NOMO-1 treated with dmso at 0.1 percent for 144 hours (cell line): ENCODE results near the gene PDXDC1.
"Not testable (repeated sequence)": the region's sequence is repeated elsewhere in the genome, so short reads cannot be mapped to it uniquely, and the experiment has no call there.

Source experiments
- DNase-seq: peaks from one replicate; lab custom pipeline; 2025; ENCODE audit not compliant: unreplicated experiment; lab: John Stamatoyannopoulos, UW

The PDXDC1 gene

DNA sequence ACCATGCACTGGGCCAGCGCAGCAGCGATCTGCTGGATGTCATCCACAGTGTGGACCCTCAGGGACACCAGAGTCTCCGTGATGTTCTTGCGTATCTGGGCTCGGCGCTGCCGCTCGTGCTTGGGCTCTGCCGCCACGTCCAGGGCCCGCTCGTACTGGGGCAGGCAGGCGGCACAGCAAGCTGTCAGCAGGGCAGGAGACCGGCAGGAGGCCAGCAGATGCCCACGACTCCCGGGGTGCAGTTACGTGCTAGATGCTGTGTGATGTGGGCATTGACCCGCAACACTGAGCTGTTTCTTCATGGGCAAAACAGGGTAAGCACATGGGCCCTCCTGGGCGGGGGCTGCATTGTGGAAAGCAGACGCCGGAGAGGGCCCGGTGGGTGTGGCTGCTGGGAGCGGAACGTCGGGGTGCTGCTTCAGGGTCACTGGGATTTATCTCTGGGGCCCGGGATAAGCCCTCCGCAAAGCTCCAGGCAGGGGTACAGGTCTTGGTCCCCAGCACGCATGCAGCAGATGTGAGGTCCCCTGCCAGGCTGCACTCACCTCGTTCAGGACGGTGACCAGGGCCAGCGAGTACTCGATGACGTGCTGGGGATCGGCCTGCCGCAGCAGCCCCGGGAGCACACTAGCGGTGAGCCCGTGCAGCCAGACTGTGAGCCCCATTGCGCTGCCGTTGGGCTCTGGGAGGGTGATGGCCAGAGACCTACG is 158.0 kb downstream of the PDXDC1 start:
- not testable (repeated sequence) for DNase-seq

DNA sequence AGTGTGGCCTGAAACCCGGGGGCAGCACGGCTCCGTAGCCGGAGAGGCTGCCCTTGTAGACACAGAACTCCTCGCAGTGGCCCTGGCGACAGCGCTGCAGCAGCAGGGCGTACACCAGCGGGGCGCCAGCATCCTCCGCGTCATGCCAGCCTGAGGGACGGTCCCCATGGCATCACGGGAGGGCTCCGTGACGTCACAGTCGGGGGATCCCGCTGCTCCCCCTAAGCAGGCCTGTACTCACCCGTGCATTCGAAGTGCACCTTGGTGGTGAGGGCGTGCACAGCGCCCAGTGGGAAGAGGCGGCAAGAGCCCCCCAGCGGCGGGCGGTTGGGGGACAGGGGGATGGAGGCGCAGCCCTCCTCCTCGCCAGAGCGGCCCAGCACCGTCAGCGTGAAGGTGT is 158.7 kb downstream of the PDXDC1 start:
- DNase-seq: not testable (repeated sequence)

DNA sequence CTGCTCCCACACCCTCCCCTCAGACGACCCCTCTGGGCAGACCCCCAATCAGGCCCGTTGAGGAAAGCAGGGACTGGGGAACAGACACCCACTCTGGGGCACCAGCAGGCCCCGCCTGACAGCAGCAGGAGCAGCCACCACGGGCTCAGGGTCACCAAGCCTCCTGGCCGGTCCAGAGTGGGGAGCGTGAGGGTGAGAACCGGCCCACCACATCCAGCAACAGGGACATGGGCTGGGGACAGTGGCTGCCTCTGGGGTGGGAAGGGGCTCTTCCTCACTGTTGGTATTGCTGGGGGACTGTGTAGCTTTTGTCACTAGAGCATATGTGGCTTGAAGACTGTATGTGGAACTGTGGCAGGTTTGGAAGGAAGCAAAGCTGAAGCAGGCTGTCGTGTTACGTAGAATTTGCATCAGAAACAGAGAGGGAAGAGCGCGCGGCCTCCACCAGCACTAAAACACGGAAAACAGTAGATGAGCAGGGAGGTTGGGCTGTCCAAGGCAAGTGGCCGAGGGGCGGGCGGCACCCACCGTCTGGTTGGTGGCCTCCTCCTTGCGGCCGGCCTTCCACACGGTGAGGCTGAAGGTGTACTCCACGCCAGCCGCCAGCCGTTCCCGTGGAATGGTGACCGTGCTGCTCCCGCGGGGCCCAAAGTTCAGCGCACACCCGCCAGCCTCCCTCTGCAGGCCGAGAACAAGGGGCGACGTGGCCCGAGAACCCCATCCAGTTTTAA is 160.1 kb downstream of the PDXDC1 start:
- DNase-seq: not testable (repeated sequence)

DNA sequence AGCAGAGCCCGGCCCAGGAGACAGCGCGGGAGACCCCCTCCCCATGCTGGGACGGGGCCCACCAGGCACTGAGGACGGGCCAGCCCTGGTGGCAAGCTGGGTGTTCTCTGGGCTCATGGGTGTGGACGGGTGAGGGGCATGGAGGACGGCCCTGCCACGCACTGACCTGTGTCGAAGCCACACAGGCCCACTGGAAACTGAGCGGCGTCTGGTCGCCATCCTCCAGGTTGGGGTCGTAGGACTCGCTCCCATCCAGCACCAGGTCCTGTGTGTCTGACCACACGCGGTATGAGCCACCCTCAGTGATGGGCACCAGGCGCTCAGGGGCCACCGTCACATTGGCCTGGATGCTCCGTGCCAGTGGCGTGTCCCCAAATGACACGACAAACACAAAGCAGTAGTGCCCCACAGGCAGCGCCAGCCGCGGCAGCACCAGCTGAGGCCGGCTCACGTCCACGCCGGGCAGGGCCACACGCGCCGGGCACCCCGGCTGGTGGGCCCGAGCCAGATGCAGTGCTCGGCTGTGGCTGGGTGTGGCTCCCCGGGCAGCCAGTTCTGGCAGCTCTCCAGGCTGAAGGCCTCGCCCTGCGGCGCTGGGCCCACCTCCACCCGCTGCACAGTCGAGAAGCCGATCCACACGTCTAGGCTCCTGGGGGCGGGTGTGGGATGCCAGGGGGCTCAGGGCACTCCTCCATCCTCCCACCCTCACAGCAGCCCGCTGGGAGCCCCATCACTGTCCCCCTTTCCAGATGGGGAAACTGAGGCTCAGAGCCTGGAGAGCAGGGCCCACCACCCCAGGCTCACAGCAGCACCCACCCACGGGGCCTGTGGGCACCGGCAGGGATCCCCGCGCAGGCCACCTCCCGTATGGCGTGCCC is 160.9 kb downstream of the PDXDC1 start:
- not testable (repeated sequence) for DNase-seq

DNA sequence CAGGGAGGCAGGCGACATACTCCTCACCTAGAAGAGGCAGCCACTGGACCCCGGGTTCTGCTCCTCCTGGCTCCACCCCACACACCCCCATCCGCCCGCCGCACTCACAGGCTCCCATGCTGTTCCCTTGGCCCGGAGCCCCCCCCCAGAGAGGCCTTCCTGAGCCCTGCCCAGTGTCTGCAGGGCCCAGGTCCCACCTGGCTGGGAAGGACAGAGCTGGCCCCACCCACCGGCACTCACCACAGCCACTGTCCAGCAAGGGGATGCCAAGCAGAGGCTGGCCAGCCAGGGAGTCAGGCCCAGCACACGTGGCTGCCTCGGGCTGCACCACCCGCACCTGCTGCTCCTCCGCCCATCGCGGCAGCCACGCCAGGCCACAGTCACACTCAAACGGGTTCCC is 162.7 kb downstream of the PDXDC1 start:
- DNase-seq: not testable (repeated sequence)

DNA sequence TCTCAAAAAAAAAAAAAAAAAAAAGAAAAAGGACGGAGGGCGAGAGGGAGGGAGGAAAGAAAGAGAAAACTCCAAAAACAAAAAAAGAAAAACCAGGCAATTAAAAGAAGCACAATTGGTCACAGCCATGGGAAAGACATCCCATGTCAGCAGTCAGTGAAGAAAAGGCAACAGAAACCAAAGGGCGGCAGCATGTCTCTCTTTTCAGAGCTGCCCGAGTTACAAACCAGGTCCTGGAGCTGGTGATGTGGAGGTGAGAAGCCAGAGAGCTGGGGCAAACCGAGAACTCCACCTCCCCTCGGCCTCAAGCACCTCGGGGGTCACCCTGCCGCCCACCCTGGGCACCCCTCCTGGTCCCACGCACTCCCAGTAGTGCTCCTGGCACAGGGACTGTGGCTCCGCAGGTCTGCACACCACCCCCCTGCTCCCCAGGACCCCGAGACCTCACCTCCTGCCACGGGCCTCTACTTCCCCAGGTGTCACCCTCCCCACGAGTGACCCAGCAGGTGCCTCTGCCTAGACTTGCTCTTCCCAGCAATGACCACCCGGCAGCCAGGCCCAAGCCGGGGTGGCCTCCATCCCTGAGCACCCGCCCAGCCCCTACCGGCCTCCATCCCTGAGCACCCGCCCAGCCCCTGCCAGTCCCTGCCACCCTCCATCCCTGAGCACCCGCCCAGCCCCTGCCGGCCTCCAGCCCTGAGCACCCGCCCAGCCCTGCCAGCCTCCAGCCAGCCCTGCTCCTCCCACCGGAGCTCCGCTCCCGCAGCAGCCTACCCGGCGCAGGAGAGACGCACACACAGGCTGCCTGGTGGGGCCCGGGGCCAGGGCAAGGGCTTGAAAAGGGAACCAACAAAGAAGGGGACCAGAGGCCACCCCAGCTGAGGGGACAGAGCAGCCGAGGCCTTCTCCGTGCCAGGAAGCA is 165.9 kb downstream of the PDXDC1 start:
- DNase-seq: not testable (repeated sequence)

DNA sequence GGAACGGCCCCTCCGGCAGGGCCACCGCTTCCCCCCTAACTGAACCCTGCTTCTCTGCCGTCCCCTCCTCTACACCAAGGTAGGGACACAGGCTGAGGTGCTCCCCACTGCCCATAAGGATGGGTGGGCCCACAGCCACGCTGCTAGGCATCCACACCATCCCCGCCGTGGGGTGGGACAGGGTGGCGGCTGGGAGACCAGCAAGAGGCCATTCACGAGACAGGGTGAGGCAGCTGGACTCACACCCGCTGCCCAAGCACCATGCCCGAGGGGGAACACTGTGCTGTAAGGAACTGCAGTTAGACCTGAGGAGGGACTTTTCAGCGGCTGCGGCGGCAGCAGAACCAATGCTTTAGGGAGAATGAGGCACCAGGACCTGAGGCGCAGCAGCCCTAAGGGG is 166.8 kb downstream of the PDXDC1 start:
- no peak for DNase-seq

DNA sequence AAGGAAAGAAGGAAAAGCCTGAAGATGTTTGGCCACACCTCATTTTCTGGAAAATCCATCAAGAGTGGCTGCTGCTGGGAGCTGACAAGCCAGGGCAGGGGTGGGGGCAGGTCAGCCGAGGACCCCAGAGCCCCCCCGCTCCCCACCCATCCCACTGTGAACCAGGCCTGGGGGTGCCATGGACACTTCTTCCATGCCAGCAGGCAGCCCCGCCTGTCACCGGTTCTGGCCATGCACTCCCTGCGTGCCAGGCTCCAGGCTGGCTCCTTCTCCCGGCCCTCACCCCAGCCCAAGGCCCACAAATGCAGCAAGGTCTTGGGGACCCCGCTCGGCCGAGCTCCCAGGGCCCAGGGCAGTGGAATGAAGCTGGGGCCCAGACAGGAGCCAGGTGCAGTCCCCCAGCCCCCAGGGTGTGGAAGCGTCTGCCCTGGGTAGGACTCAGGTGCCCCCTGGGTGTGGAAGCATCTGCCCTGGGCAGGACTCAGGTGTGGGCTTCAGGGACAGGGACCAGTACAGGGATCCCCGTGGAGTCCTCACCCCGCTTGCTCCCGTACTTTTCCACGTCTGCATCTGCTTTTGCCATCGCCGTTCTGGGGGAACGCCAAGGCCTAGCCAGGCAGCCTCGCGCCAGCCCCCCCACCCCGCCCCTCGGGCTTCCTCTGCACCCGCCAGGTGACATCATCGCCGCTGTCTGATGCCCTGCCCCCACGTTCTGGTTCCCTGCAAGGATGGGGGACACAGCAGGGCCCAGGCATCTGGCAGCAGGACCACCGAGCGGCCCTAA is 167.5 kb downstream of the PDXDC1 start:
- DNase-seq: not testable (repeated sequence)

DNA sequence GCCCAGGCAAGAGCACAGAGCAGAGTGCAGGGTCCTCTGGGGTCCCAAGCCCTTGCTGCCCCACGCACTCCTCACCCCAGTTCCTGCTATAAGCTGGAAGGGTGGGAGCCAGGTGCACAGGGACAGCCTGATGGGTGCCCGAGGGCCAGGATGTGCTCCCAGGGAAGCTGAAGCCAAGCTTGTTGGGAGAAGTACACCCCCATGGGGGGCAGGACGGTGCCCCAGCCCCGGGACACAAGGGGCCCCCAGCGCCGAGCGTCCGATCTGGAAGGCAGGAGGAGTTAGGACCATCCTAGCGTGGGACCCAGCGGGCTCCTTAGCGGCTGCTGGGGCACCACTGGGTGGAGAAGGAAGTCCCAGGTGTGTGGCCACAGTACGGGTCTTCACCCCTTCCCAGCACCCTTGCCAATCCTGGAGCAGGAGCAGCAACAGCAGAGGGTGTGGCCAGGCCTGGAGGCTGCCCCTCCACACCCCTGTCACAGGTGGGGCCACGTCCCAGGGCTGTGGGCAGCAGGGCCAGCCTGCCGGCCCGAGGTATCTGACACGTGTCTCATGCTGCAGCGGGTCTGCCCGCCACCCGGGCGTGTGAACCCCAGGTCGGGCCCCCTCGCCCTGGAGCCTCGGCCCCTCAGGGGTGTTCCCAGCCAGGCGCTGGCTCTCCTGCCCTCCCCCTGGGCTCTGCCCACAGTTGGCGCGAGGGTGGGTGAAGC is 168.2 kb downstream of the PDXDC1 start:
- not testable (repeated sequence) for DNase-seq

DNA sequence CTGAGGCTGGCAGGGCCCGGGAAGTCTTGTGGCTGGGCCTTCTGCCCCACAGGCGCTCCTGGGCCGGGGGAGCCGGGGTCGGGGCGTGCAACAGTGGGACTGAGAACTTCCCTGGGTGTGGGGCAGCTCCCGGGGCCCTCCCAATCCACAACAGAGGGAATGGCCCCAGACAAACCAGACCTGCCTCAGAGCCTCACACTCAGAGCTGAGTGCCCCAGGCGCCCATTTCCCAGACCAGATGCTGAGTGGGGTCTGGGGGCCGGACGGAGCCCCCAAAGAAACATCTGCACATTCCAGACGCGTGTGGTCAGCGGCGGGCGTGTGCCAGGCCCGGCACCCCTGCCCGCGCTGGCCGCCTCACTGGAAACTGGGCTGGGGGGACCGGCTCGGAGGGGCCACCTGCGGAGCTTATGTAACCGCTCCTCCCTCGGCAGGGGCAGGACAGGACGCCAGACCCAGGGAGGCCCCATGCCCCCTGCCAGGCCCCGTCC is 168.8 kb downstream of the PDXDC1 start:
- DNase-seq: not testable (repeated sequence)

DNA sequence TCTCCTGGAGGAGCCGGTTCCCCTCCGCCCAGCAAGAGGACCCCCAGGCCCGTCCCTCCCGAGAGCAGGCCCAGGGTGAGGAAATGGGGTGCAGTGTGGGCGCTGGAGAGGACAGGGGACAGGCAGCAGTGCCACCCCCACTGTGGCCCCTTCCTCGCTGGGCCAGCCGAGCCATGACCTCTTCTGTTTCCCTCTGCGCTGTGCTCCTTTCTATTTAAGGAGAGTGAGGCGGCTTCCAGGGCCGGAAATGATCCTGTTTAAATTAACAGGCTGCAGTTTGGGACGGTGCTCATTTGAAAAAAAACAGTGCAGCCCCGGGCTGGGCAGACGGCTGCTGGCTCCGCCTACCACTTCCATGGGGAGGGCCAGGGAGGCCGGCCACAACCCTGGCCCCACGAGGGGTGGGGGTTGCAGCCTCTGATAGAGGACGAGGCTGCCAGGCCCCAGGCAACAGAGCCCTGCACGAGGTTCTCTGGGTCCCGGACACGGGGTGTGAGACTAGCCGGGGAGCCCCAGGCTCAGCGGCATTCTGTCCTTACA is 169.3 kb downstream of the PDXDC1 start:
- DNase-seq: not testable (repeated sequence)

DNA sequence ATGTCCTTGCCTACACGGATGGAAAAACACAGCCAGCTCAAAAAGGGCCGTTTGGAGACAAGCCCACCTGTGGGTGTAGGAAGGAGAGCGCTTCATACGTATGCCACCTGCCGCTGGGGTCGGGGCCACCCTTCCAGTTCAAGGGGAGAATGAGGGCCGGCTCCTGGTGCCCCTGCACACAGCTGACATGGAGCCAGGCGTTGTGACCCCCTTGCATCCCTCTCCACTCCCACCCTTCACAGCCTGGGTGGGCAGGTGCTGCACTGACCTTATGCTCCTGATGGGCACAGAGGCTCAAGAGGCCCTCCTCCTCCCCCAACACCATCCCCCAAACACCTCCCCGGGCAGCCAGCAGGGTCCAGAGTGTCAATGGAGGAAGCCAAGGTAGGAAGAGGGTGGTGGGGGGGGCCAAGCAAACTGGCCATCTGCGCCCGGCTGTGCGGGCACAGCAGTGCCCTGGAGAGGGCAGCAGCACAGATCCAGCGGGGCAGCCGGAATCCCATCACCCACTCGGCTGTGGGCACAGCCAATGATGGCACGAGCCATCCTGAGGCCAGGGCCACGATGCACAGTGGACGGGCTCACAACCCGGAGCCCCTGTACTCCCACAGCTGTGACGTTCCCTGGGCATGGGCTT is 170.1 kb downstream of the PDXDC1 start:
- DNase-seq: not testable (repeated sequence)

DNA sequence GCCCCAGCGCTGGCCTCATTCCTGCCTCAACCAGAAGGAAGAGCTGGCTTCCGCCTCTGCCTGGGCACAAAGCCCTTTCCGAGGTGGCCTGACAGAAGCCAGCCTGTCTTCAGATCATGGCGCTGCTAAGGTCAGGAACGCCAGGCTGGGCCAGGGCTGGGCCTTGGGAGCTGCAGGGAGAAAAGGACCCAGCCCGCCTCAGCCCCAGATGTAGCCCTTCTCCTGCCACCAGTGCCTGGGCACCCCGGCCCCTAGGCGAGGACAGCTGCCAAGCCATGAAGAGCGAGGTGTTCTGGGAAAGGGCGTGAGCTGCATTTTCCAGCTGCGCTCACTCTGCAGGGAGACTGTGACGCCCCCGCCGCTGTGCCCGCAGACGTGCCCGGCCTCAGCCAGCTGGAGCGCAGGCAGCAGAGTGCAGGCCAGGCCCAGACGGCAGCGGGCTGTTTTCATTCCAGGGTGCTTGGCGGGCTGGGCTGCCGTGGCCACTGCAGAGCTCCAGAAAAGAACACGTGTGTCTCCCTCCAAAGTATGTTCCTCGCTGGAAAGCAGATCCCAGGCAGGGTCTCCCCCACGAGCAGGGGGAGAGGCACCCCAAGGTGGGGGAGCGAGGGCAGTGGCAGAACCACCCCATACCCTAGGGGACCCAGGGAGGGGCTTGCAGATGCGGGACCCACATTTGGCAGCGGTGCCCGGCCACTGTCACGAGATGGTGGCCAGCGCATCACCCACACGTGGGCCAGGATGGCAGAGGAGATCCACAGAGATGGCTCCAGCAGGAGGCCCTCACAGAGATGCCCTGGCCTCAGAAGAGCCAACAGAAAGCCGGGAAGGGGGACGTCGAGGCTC is 170.8 kb downstream of the PDXDC1 start:
- DNase-seq: not testable (repeated sequence)

DNA sequence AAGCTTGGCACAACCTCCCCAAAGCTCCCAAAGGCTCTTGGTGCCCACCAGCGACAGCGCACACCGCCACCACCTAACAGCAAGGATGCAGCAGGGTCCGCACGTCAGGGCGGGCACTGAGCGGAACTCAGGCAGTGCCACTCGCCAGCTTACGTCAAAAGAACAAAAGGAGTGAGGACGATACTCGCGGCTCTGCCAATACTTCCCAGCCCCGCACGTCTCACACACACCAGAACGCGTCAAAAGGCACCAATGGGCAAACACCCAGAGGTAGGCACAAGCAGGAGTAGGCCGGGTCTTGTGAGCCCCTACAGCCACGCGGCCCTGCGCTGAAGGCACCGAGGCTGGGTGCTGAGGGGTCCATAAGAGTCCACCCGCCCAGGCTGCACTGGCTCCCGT is 171.4 kb downstream of the PDXDC1 start:
- DNase-seq: not testable (repeated sequence)

- DNase-seq: not testable (repeated sequence)
Measured at GRCh38 chr16:15148831-15149230, 174.0 kb downstream of the PDXDC1 start.

GRCh38 chr16:15149260-15149659 is 174.4 kb downstream of the PDXDC1 start:
- not testable (repeated sequence) for DNase-seq

GRCh38 chr16:15154005-15154404 is 179.2 kb downstream of the PDXDC1 start:
- not testable (repeated sequence) for DNase-seq
